CD4-positive, alpha-beta T cell treated with Interleukin-15 for 1 hour (primary cell): Measurements from ENCODE around the gene DISC1.
"Not testable (repeated sequence)": the region's sequence is repeated elsewhere in the genome, so short reads cannot be mapped to it uniquely, and the experiment has no call there.

ENCODE experiments used
- DNase-seq: peaks from one replicate; pipeline ENCODE4 v3.0.0-alpha.2; 2020

DISC1 gene

DNA sequence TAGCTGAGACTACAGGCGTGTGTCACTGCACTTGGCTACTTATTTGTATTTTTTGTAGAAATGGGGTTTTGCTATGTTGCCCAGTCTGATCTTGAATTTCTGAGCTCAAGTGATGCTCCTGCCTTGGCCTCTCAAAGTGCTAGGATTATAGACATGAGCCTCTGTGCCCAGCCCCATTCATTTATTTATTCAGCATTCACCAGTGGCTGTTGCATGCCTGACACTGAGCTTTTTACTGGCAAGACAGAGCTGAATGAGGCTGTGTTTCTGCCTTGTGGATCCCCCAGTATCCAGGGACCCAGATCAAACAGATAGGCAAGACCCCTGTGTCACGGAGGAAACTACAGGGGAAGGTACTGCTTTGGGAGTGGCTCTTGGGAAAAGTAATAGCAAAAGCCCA lies 109.4 kb downstream of the DISC1 start:
- DNase-seq = no peak

DNA sequence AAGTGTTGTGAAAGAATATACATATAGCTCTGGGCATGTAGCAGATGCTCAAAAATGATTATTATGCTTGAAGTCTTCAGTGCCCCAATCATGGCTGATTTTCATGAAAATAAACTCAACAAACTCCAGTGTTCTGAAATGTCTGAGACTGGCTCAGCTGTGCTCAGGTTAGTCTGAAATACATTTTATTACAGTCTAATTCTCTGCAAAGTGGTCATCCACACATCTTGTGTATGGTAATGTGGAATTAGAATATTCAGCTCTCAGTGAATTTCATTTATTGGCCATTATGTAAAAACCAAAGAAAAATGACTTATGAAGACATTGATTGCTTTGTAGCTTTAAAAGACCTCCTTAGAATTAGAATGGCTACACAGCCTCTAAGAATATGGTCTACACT lies 109.9 kb downstream of the DISC1 start:
- no peak for DNase-seq

DNA sequence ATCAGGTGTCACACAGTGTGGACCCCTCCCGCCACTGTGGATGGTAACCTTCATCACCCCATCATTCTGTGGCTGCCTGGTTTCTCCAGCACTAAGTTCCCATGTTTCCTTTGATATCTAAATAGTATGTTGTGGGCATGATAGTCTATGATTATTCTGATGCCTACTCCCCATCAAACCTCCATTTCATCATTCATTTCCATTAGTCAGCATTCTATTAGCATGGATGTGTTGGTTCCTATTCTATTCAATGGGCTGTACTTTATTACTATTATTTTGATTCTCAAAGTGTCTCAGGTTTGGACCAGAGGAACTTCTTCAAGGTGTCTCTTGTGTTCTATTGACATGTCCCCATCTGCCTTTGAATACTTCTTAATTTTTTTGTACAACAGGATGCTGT lies 112.0 kb downstream of the DISC1 start:
- no peak for DNase-seq

DNA sequence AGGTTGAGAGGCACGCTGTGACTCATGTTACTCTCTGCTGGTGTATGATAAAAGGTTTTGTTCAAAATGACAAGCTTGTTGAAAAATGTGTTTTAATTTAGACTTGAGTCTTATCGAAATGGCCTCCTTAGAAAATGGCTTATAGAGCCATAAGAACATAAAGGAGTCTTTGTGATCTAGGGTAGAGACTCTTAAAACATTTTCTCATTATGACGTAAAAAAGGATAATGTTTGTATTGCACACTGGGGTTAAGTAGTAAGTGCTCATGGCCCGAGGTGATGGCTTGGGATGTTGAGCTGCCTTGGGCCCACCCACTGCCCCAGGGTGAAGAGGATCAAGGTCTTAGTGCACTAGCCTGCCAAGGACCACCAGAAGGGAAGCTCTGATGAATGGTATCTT lies 117.4 kb downstream of the DISC1 start:
- no peak for DNase-seq

DNA sequence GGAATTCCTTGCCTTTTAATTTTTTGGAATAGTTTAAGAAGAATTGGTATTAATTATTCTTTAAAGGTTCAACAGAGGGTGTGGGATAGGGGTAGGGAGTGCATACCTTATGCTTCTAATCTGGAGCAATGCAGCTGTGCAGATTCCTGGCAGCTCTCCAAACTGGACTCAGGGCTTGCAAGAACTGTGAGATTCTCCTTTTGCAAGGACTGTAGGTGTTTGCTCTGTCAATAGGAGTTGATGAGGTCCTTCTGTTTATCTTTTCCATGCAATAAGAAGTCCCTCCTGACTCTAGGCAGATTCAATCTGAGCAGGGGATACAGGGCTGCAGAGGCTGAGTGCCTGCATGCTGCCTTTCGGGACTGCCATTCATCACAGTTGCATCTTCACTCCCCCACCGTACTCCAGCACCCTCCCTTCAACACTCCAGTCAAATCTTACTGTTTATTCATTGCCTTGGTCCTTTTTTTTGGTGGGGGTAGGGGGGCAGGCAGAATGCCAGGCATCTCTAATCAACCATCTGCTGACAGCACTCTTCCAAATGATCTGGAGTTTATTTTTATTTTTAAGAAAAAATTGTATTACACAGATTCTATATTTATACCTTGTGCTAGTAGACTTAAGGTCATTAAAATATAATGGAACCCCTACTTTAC lies 122.3 kb downstream of the DISC1 start:
- no peak for DNase-seq

DNA sequence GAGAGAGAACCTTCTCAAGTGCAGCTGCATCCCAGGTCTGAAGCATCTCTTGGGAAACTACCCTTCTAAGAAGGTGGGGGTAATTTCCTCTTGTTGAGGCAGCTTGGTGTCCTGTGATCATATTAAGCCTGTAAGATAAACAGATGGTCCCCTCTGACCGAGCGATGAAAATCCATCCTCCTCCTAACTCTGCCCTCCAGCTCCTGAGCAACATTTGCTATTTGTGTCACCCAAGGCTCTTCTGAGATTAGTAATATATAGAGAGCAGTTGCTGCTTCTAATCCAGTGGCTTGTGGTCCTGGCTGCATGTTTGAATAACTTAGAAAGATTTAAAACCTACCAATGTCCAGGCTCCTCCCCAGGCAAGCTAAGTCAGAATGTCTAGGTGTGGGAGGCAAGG lies 123.7 kb downstream of the DISC1 start:
- no peak for DNase-seq

DNA sequence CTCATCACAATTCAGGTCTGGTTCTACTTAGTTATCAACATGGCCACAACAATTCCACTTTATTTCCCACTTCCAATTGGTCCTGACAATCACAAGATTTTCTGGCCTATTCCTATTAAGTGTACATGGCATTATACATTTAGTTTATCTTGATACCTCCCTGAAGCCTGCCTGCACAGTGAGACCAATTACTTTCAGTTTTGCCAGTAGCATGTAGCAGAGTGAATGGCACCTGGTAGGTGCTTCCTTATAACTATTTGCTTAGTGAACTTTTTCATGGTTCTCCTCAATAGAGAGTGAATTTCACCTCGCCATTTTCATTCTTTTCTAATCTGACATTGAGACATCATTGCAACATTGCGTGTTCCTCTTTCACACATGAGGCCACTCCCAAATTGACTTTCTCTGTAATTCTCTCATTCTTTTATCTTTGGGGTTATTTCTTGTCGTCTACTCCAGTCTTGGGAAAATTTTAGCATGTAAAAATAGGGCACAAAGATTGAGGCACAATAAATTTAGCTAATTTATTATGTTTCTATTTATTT lies 124.3 kb downstream of the DISC1 start:
- no peak for DNase-seq

DNA sequence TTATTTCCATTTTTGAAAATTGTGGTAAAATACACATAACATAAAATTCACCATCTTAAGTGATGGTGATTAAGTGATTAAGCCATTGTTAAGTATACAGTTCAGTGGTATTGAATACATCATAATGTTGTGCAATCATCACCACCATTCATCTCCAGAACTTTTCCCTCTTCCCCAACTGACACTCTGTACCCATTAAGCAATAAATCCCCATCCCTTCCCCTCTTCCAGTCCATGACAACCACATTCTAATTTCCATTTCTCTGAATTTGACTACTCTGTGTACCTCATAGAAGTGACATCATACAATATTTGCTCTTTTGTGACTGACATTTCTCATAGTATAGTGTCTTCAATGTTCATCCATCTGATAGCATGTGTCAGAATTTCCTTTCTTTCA lies 124.8 kb downstream of the DISC1 start:
- no peak for DNase-seq

DNA sequence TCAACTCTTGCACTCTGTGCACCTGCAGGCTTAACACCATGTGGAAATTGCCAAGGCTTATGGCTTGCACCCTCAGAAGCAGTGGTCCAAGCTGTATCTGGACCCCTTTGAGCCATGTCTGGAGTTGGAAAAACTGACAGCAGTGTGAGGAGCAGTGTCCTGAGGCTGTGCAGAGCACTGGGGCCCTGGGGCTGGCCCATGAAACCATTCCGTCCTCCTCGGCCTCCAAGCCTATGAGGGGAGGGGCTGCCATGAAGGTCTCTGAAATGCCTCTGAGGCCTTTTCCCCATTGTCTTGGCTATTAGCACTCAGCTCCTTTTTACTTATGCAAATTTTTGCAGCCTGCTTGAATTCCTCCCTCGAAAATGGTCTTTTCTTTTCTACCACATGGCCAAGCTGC lies 126.7 kb downstream of the DISC1 start:
- DNase-seq = no peak

DNA sequence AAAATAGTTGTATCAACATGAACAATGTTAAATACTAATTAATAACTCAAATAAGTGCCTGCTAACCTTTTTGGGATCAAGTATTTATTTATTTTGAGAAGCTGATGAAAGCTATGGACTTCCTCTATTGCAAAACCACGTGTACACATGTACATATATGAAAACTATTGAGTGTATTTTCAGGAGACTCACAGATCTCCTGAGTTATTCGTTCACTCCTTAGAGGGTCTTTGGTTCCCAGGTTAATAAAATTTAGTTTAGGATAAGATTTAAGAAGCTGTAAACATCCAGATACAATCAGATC lies 130.5 kb downstream of the DISC1 start:
- no peak for DNase-seq

DNA sequence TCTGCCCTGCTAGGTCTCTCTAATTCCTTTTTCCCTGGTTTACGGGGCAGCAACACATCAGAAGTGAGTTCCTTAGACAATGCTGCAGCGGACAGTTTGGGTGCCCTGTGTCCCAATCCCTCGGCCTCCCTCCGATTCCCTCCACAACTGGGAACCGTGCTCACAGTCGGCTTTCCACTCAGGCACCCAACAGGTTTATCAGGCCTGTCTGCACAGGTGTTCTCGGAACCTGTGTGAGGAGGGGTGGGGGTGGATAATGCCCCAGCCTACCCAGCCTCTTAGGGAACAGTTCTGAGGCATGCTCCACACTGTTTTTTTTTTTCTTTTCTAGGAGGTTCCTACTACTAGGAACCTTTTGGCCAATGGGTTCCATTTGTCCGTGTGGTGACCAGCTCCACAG lies 131.2 kb downstream of the DISC1 start:
- DNase-seq = no peak

DNA sequence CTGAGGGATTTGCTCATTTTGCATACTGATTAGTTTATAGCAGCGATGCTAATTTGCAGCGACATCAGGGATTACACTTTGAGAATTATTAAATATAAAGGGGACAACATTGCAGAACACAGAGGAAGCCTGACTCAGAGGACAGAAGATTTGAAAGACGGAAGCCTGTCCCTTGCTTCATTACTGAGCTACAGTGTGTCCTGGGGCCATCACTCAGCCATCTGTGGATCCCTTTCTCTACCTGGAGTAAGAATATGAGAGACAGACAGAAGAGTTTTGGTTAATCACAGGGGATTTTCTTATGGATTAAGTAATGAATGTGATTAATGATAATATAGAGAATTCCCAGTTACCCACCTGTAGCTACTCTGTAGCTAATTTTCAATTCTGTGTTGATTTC lies 134.7 kb downstream of the DISC1 start:
- no peak for DNase-seq

DNA sequence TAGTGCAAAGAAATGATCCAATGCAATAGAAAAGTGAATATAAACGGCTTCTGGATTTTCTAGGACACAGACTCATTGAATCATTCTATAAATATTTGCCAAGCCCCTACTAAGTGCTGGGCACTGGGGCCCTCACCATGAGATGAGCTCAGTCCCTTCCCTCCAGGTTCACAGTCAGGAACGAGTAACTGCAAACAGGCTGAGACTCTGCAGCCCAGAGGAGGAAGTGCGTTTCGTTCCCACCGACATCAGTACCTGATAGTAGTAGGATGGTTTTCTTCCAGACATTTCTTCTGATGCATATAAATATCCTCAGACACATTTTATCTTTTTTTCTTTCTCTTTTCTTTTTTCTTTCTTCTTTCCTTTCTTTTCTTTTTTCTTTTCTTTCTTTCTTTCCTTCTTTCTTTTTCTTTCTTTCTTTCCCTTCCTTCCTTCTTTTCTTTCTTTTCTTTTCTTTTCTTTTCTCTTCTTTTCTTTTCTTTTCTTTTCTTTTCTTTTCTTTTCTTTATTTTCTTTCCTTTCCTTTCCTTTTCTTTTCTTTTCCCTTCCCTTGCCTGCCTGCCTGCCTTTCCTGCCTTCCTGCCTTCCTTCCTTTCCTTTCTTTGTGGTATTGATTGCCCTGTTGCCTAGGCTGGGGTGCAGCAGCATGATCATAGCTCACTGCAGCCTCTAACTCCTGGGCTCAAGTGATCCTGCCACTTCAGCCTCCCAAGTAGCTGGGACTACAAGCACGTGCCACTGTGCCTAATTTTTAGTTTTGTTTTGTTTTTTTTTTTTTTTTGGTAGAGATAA lies 135.4 kb downstream of the DISC1 start:
- DNase-seq = no peak

DNA sequence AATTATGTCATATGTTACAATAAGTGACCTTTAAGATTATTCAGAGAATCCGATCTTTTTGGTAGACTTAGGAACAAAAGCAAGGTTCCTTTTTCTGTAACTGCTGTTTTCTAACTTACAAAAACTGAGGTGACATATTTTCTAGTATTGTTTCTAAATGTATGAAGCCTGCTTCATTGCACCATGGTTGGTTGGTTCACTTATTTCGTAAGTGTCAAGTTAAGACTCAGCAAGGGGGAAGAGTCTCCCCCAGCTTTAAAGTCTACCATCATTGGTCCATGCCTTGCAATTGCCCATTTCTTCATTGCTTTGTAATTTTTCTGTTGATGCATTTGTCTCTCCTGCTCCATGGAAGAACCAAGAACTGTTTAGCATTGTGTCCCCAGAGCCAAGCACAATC lies 136.9 kb downstream of the DISC1 start:
- DNase-seq = no peak

DNA sequence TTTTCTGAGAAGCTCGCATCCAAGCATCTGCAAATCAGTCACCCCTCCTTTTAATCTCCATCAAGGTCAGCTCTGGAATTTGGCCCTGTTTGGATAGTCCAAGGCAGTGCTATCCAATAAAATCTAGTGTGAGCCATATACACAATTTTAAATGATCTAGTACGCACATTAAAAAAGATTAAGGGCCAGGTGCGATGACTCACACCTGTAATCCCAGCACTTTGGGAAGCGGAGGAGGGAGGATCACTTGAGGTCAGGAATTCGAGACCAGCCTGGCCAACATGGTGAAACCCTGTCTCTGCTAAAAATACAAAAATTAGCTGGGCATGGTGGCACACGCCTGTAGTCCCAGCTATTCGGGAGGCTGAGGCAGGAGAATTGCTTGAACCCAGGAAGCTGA lies 139.2 kb downstream of the DISC1 start:
- DNase-seq = not testable (repeated sequence)

DNA sequence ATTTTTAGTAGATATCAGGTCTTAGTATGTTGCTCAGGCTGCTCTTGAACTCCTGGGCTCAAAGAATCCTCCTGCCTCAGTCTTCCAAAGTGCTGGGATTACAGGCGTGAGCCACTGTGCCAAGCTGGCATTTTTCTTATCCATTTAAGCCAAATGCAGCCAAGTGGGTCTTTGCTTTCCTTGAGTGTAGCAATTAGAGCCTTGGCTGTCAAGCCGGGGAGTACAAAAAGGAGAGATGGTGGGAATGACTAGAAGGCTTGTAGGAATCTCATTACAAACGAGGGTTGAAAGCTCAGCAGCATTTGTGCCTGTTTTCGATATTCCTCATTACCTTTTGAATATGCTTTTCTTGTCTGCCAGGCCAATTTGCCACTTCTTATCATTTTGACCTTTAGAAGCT lies 140.9 kb downstream of the DISC1 start:
- no peak for DNase-seq

DNA sequence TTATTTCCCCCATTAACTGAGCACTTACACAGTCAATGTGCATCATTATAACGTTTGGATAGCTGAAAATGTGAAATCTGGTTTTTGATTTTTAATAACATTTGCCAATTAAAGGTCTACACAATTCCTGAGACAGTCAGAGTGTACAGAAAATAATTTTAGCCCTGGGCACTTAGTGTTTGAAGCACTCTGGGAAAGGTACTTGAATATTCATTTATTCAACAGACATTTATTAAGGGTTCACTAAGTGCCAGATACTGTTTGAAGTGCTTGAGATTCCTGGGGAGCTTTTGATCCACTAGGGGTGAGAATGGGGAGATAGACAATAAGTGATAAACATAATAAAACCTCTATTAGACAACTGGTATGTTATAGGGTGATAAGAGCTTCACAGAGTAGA lies 141.8 kb downstream of the DISC1 start:
- DNase-seq = no peak

DNA sequence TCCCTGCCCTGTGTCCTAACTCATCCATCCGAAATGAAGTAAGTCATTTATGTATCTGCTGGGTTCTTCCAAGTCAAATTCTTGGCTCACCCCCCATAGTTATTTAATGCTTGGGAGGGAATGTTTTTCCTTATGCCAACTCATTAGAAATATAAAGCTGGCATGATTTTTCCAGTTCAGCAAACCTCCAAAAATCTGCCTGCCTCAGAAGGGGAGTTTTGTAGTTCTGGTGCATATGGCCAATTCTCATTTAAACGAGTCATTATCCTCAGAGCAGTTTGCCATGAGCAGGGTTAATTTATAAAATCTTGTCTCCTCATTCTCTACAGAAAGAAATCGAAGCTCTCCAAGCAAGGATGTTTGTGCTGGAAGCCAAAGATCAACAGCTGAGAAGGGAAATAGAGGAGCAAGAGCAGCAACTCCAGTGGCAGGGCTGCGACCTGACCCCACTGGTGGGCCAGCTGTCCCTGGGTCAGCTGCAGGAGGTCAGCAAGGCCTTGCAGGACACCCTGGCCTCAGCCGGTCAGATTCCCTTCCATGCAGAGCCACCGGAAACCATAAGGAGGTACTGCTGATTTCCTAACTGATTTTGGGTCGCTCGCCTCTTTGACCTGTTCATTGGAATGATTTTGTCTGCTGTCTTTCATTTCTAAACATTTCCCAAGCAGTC lies 144.1 kb downstream of the DISC1 start:
- DNase-seq = no peak

DNA sequence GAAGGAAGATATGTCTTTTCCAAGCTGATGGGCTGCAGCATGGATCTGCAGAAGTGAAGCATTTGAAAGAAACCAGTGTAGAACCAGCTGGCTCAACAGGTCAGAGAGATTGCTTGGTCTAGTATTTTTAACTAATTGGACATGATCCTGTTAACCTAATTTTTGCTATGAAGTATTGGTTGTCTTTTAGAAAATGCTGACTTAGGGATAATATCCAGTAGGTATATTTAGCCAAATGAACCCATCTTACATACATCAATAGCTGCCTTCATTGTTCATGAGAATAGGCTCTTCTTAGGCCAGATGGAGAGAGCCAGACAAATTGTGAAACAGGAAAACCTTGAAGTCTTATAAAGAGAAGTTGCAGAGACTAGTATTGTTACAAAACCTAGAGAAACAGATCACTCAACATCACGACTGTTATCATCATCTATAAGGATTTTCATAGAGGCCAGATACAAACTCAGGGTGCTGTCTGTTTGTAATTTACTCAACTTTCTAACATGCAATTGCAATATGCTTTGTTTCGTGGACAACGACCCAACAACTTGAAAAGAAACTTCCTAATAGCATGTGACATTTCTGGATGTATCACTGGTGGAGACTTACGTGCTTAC lies 148.2 kb downstream of the DISC1 start:
- no peak for DNase-seq

DNA sequence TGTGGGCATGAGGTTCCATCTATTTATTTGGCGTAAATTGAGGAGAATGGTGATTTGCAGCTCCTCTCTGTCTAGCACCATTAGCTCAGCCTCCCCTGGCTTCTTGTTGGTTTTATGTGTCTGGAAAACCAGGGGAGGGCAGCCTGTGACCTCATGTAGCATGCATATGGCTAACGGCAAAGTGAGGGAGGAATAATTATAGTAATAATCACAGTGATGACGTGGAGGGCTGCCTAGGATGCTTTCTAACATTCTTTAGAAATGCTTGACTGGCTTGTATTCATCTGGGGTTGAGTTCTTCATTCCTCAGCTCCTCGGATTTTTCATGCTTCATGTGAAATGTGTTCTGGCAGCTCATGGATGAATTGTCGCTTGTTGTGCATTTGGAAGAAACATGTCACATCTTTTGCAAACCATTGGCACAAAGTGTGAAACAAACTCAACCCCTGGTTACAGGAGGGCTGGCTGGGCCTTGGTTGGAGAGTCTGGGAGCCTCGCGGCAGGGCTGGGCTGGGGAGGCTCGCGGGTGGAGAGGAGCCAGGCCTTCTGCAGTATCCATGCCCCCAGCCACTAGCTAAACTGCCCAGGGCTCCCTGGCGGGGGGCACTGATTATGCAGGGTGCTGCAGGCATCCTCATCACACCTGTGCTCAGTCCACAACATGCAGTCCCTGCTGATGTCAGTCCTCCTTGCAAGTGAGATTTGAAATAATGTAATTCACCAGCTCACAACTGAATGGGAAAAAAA lies 149.6 kb downstream of the DISC1 start:
- no peak for DNase-seq

DNA sequence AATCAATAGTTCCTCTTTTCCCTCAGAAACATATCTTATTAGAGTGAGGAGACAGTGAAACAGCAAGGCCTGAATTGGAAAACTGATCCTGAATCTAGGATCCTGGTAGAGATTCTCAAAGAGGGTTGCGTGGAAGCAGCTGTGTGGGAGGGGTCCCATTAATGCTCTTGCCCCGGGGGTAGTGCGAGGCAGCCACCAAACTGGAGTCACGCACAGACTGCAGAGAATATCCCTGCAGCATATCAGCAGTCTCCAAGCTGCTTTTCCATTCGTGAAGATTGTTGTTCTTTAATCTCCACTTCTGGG lies 150.1 kb downstream of the DISC1 start:
- no peak for DNase-seq

DNA sequence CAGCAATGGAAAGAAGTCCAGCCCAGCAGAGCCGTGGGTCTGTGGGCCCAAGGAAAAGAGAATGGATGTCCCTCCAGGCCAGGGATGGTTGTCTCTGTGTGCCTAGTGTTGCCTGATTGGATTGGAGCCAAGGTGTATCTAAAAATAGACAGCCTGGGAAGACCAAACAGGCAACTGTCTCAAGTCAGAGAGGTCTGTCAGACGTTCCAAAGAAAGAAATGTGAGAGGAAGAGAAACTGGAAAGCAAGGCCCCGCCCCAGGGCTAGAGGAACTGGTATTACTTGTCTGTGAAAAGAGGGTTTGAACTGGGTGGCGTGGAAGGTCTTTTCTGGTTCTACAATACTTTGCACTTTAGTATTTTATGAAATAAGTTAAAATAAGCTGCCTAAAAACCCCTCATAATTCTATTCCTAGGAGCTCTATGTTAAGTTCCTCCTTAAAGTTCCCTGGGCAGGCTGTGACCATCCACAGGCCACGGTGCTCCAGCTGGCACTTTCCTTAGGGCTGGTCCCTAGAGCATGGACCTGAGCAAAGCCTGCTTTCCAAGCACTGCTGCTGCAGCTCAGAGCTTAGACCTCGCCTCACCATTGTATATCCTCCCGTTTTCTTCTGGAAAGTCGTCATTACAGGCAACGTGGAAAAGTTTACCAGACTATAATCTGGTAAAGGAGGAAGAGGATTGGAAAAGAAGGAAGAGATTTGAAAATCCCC lies 151.6 kb downstream of the DISC1 start:
- DNase-seq = no peak

DNA sequence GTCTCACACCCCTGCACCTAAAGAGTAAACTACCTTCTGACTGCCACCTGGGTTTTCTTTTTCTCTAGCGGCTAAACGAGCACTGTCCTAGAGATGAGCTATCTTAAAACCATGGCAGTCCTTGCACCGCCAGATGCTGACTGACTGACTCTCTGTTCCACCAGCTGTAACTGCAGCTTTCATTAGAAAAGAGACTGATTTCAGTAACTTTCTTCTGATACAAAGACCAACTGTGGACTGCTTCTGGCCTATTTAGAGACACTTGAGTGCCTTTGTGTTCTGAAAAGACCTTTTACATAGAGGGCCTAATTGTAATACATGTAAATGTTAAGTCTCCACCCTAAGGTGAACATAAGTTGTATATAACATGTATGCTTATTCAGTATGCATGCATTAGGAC lies 152.5 kb downstream of the DISC1 start:
- DNase-seq = no peak
